Measurements from ENCODE around the gene PSPN.
A peak's percentile ranks its signal among the peaks of the same experiment; 100 is the strongest.
"Not testable (repeated sequence)": the region's sequence is repeated elsewhere in the genome, so short reads cannot be mapped to it uniquely, and the experiment has no call there.

Gene PSPN

GRCh38 chr19:6357174-6357573, 18.6 kb downstream of the PSPN start (continued):
- no peak for TF ChIP-seq ZSCAN18 (tag by site-specific recombination; IDR thresholded peaks at IDR 0.05)
- no peak for TF ChIP-seq ZNF560 (tag by site-specific recombination; IDR thresholded peaks at IDR 0.05; ENCODE audit: borderline replicate concordance)
- TF ChIP-seq ZNF544 (tag by site-specific recombination; IDR thresholded peaks at IDR 0.05) = no peak
- TF ChIP-seq SCRT1 (tag by site-specific recombination; IDR thresholded peaks at IDR 0.05; ENCODE audit: borderline replicate concordance) = no peak
- no peak for TF ChIP-seq ZSCAN4 (tag by site-specific recombination; IDR thresholded peaks at IDR 0.05)
- TF ChIP-seq ZNF48 (tag by site-specific recombination; IDR thresholded peaks at IDR 0.05) = no peak

- H3K36me3 ChIP-seq (ENCODE audit: control insufficient read depth in 2 of 2, insufficient read depth in 1 of 2, low read length in 2 of 2); H3K27ac ChIP-seq (ENCODE audit: extremely low read depth, low read depth, low read length); H3K4me1 ChIP-seq (ENCODE audit: control insufficient read depth, insufficient read depth, low read length); H3K9me3 ChIP-seq (ENCODE audit: control insufficient read depth, insufficient read depth, low read depth, low read length); H3K4me3 ChIP-seq (ENCODE audit: low read depth, low read length); POLR2A ChIA-PET; CTCF ChIA-PET: not testable (repeated sequence)
These were observed 20.3 kb downstream of the PSPN start for GRCh38 chr19:6355321-6356040.

GRCh38 chr19:6354098-6354674, 21.5 kb downstream of the PSPN start:
- H3K4me1 ChIP-seq (ENCODE audit: control insufficient read depth, insufficient read depth, low read length) = no peaks in the 10 kb centered on the region
- no peak for TF ChIP-seq ZSCAN30 (tag by site-specific recombination; IDR thresholded peaks at IDR 0.05)
- TF ChIP-seq GLI2 (tag by site-specific recombination; IDR thresholded peaks at IDR 0.05; ENCODE audit: borderline replicate concordance, low read depth) = no peak
- no peak for TF ChIP-seq ZNF580 (tag by site-specific recombination; IDR thresholded peaks at IDR 0.05)
- peak; percentile 19; the same call in 1 of the 2 replicates for TF ChIP-seq PATZ1 (tag by site-specific recombination; IDR thresholded peaks at IDR 0.05)
- TF ChIP-seq SALL2 (tag by site-specific recombination; IDR thresholded peaks at IDR 0.05; ENCODE audit: borderline replicate concordance) = no peak
- TF ChIP-seq ZNF398 (tag by site-specific recombination; IDR thresholded peaks at IDR 0.05) = no peak
- no peaks in the 10 kb centered on the region for H3K9me3 ChIP-seq (ENCODE audit: control insufficient read depth, insufficient read depth, low read depth, low read length)
- no peak overlapping the region for H3K4me3 ChIP-seq (ENCODE audit: low read depth, low read length)
- POLR2A ChIA-PET = no interaction called here
- H3K36me3 ChIP-seq (ENCODE audit: control insufficient read depth in 2 of 2, insufficient read depth in 1 of 2, low read length in 2 of 2) = no peaks in the 10 kb centered on the region
- CTCF ChIA-PET = interaction anchor here (0.6 to 1.7 kb wide), 5 partner anchors 29 to 373 kb away, joined by 3 to 4 read pairs (median 4); no protein-coding TSS in a partner anchor
- no peak overlapping the region for H3K27ac ChIP-seq (ENCODE audit: extremely low read depth, low read depth, low read length)

All from HEK293 (cell line).